Gastroesophageal sphincter (tissue), 4 donors: ENCODE results near the gene NOBOX. TPM values are rescaled to one million over a fixed set of nuclear protein-coding genes. Genes with fewer than 3 reads are reported as not detected.

Experiments
- ATAC-seq: fragments of 150-250 bp; one replicate; pipeline ENCODE4 v1.9.1; 2016; ENCODE audit warnings: mild to moderate bottlenecking, moderate library complexity
- H3K27ac ChIP-seq, 4 donors: fragments of 200-600 bp; sonication (generic) in 3 of 4; 1 replicate in 3 of 4; 2 replicates in 1 of 4; pipeline ENCODE4 v1.5.1; 2016 to 2019
- H3K27me3 ChIP-seq: fragments of 200-600 bp; sonication (generic); one replicate; pipeline ENCODE4 v1.5.1; 2019
- H3K36me3 ChIP-seq, 2 donors: fragments of 200-600 bp; sonication (generic); one replicate each; pipeline ENCODE4 v1.5.1; 2019; ENCODE audit warnings: control low read depth in 1 of 2
- H3K4me1 ChIP-seq, 3 donors: fragments of 200-600 bp; sonication (generic); 1 replicate in 2 of 3; 2 replicates in 1 of 3; pipeline ENCODE4 v1.5.1; 2016 to 2019; ENCODE audit warnings: control low read depth in 2 of 3
- H3K4me3 ChIP-seq, 2 donors: fragments of 200-600 bp; sonication (generic); one replicate each; pipeline ENCODE4 v1.5.1; 2019; ENCODE audit warnings: mild to moderate bottlenecking in 1 of 2, moderate library complexity in 1 of 2
- H3K9me3 ChIP-seq, 3 donors: fragments of 200-600 bp; sonication (generic); one replicate each; pipeline ENCODE4 v1.5.1; 2017 to 2019; ENCODE audit warnings: control low read depth in 2 of 3
- CTCF ChIP-seq, 4 experiments: fragments of 200-600 bp in 2 of 4; fragments of 450-650 bp in 2 of 4; sonication (generic) in 1 of 4; IDR thresholded peaks; one replicate each; pipeline ENCODE4 v1.5.1; 2017 to 2019; ENCODE audit warnings: antibody characterized with exemption in 4 of 4, mild to moderate bottlenecking in 2 of 4, moderate library complexity in 2 of 4
- EP300 ChIP-seq: sonication (generic); formaldehyde crosslinking; IDR thresholded peaks from one replicate; pipeline ENCODE4 v1.6.1; 2017; ENCODE audit warnings: antibody characterized with exemption, mild to moderate bottlenecking
- POLR2A ChIP-seq, 2 donors: fragments of 450-650 bp; IDR thresholded peaks; one replicate each; pipeline ENCODE4 v1.6.1; 2017; ENCODE audit warnings: antibody characterized with exemption in 2 of 2, mild to moderate bottlenecking in 2 of 2, moderate library complexity in 1 of 2
- POLR2AphosphoS5 ChIP-seq: sonication (generic); formaldehyde crosslinking; IDR thresholded peaks from one replicate; pipeline ENCODE4 v1.6.1; 2017; ENCODE audit warnings: antibody characterized with exemption
- WGBS, 2 donors: methylation state at CpG; one replicate each; pipeline ENCODE4 v1.1.5; 2018; ENCODE audit warnings: low coverage in 1 of 2; 5-methylcytosine and 5-hydroxymethylcytosine counted together
- total RNA-seq, 4 donors: library from RNA; depleted of rRNA; stranded (reverse); fragments of >200 nt; gene quantifications; one replicate each; pipeline ENCODE4 v1.1.0, GENCODE V29; 2016

The NOBOX gene
- total RNA-seq, 4 donors from 2014 or later = not detected

- Histone ChIP-seq H3K36me3 (no peaks in the 10 kb centered on the region), H3K27ac (no peak overlapping the region), H3K4me1 (no peaks in the 10 kb centered on the region), H3K4me3 (no peak overlapping the region), H3K9me3 (no peaks in the 10 kb centered on the region), H3K27me3 (peaks cover 11% of the 10 kb centered on the region)
- ATAC-seq = no peak
- 45 to 88% methylated on average over 1 to 4 of the region's 4 CpGs for WGBS, 2 donors
- TF ChIP-seq POLR2A (IDR thresholded peaks at IDR 0.05) = no peak
- no peak for TF ChIP-seq CTCF (IDR thresholded peaks at IDR 0.05)
- TF ChIP-seq EP300 = no peak
- no peak for TF ChIP-seq POLR2AphosphoS5
These were observed 1.5 kb upstream of the NOBOX start for GRCh38 chr7:144404946-144405345.

- no peak for ATAC-seq
- Histone ChIP-seq H3K9me3 (no peaks in the 10 kb centered on the region), H3K4me1 (no peaks in the 10 kb centered on the region), H3K36me3 (no peaks in the 10 kb centered on the region), H3K27ac (no peak overlapping the region), H3K27me3 (peaks cover 11% of the 10 kb centered on the region), H3K4me3 (no peak overlapping the region)
- WGBS, 2 donors = 100% methylated on average over 1 of the region's 11 CpGs
- TF ChIP-seq POLR2AphosphoS5 (no peak), CTCF (IDR thresholded peaks at IDR 0.05) (no peak), EP300 (no peak), POLR2A (IDR thresholded peaks at IDR 0.05) (no peak)
These were observed 391 bp downstream of the NOBOX start for GRCh38 chr7:144403102-144403501.

GRCh38 chr7:144401490-144401889 lies 2.0 kb downstream of the NOBOX start:
- H3K27ac ChIP-seq = no peak overlapping the region
- H3K4me3 ChIP-seq = no peak overlapping the region
- H3K9me3 ChIP-seq = no peaks in the 10 kb centered on the region
- H3K4me1 ChIP-seq = no peaks in the 10 kb centered on the region
- TF ChIP-seq EP300 (no peak), POLR2A (IDR thresholded peaks at IDR 0.05) (no peak), CTCF (IDR thresholded peaks at IDR 0.05) (no peak), POLR2AphosphoS5 (no peak)
- peaks cover 11% of the 10 kb centered on the region for H3K27me3 ChIP-seq
- H3K36me3 ChIP-seq = no peaks in the 10 kb centered on the region
- no peak for ATAC-seq
- WGBS, 2 donors = 20 to 56% methylated on average over 2 to 3 of the region's 5 CpGs

GRCh38 chr7:144399946-144400345 lies 3.5 kb downstream of the NOBOX start:
- TF ChIP-seq CTCF (IDR thresholded peaks at IDR 0.05) = no peak
- no peak for TF ChIP-seq POLR2AphosphoS5
- no peak for TF ChIP-seq POLR2A (IDR thresholded peaks at IDR 0.05)
- no peak for TF ChIP-seq EP300
- Histone ChIP-seq H3K27ac (no peak overlapping the region), H3K36me3 (no peaks in the 10 kb centered on the region), H3K27me3 (peaks cover 11% of the 10 kb centered on the region), H3K4me1 (no peaks in the 10 kb centered on the region), H3K4me3 (no peak overlapping the region), H3K9me3 (no peaks in the 10 kb centered on the region)
- ATAC-seq = no peak
- 57 to 81% methylated on average over 1 to 10 of the region's 11 CpGs for WGBS, 2 donors

GRCh38 chr7:144398911-144399310 lies 4.6 kb downstream of the NOBOX start:
- no peaks in the 10 kb centered on the region for H3K9me3 ChIP-seq
- no peaks in the 10 kb centered on the region for H3K36me3 ChIP-seq
- ATAC-seq = no peak
- no peaks in the 10 kb centered on the region for H3K4me1 ChIP-seq
- TF ChIP-seq EP300 = no peak
- no peak for TF ChIP-seq POLR2AphosphoS5
- TF ChIP-seq CTCF (IDR thresholded peaks at IDR 0.05) = no peak
- no peak for TF ChIP-seq POLR2A (IDR thresholded peaks at IDR 0.05)
- H3K4me3 ChIP-seq = no peak overlapping the region
- H3K27ac ChIP-seq = no peak overlapping the region
- 42 to 100% methylated on average over 1 to 2 of the region's 6 CpGs for WGBS, 2 donors
- H3K27me3 ChIP-seq = peaks cover 10% of the 10 kb centered on the region
